ENCODE results near the gene PRLH.
"Not testable (repeated sequence)": the region's sequence is repeated elsewhere in the genome, so short reads cannot be mapped to it uniquely, and the experiment has no call there.

The PRLH gene

DNA sequence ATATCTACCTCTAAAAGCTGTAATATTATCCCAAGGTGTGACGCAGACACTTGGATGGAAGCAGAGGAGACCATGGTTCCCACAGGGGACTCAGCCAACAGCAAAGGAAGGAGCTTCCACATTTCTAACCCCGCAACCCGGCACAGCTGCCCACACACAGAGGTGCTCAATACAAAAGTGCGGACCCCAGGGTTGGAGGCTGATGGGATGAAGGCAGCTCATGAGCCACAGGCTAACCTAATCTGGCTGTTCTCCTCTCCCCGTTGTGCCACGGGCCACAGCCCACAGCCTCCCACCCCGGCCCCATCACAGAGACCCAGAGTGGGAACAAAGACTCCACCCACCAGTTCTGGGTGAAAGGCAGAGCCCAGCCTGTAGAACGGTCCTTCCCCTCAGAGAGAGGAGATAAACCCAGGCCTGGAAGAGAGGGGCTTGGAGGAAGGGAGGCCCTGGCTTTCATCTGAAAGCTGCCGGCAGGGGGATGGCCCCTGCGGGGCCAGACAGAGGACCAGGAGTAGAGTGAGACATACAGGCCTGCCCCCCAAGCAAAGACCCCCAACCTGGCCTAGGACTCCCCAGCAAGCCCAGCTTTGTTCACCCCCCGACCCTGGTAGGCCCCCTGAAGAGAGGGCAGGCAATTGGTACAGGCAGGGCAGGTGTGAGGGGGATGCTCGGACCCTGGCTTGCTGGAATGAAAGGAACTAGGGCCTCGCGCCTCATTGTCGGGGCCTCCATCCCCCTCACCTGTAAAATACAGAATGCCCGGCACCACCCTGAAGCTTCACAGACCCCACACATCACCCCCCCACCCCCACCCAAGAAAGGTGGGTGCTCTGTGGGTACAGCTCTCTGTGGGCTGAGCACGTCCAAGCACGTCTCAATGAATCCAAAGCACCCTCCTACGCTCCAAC is 17.3 kb downstream of the PRLH start:
- DNase-seq, result no peak

DNA sequence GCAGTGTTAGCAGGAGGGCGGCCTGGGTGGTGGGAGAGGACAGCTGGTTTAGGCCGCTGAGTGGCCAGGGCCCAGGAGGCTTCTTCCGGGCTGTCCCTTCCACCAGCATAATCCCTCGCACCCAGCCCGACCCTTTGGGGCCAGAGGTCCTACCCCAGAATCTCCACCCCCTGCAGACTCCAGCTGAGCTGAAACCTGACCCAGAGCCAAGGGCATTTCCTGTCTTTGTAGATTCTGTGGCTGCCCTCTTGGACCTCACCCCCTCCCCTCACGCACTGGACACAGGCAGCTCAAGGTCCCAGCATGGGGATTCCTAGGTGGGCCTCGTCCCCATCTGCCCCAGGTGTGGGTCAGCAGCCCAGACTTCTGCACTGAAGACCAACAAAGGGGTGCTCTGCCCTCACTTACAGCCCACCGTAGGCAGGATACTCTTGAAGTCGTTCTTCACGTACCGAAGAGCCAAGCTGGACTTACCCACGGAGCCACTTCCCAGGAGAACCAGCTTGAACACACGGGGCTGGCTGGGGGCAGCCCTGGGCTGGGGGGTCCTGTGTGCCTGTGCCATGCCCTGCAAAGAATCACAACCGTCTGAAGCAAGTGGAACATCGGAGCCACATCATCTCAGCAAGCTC is 19.3 kb downstream of the PRLH start:
- no peak for DNase-seq

DNA sequence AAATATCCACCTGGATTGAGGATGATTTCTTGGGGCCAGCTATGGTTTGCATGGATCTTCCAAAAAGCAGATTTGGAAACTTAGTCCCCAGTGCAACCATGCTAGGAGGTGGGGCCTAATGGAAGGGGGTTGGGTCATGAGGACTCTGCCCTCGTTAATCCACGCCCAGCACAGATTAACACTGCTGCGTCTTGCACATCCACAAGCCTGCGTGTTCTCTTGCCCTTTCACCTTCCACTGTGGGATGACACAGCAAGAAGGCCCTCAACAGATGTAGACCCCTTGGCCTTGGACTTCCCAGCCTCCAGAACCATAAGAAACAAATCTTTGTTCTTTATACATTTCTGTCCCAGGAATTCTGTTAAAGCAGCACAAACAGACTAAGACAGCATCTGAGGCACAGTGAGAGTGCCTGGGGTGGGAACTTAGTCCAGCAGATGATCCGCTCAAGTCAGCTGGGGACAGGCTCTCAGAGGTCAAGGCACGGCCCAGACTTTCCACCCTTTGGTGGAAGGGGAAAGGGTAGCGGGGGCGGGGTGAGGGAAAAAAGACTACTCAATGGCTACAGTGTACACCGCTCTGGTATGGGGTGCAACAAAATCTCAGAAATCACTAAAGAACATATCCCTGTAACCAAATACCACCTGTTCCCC is 21.8 kb downstream of the PRLH start:
- DNase-seq, result no peak

DNA sequence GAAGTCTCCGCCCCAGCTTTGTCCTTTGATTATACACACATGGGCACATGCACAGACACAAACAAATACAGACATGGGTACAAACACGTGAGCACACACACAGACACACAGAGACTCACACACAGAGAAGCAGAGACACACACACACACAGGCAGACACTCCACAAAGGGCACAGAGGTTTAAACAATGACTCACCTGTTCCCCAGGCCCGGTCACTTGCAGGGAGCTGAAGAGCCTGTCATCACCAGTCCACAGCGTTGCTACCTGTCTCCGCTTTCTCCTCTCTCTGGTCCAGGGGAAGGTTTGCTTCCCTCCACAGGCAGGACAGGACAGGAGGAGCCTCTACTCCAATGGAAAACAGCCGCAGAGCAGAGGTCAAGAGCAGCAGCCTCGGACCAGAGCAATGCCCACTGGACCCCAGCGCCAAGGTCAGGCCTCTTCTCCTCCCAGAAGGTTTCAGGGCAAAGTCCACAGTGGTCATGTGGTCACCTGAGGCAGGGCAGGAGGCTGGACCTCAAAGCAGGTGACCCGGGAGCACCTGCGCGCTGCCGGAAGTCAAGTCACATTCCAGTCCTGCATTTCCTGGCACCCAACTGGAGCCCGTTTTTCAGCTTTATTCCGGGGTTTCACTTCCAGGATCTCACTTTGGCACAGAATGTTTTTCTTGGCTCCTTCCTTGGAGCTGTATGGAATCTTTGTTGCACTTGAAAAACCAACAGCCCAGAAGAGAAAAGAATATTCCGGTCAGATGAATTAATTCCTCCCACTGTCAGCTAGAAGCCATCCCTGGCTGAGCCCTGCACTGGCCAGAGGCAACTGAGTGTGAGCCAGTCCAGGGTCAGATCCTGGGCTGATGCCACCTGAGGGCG is 24.1 kb downstream of the PRLH start, which contains the start of gene RAB17:
RAB17 (minus strand) TSS at position 463 of the 869 bp plus-strand sequence. CDS start 4,580 bp downstream, outside the sequence.
- peak; percentile 50 for DNase-seq

DNA sequence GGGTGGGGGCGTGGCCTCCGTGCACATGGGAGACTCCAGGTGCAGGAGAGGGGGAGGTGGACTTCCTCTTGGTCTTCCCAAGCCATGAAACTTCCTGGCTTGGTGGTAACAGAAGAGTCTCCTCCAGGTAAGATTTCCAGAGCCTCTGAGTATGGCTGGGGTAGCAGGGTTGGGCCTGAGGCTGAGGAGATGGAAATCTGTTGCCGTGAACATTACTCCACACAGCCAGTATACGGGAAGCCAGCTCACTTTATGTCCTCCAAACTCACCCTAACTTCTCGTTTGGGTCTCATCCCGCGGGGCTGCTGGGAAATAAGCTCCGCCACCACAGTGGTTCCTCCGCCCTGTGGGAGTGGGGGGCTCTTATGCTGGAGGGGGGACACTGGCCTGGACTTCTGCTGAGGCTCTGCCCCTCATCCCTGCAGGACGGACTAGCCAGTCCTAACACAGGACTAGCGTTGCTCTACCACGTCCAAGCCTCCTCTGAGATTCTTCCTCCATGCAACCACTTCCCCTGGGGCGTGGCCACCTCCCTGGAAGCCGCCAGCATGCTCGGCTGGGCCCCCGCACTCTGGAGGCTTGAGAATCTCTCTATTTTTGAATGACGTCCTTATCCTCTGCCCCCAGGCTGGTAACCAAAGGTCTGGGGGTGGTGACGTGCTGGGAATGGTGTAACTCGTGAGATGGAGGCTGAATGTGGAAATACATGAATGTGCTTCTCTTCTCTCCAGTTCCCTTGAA is 24.9 kb downstream of the PRLH start:
- DNase-seq, result no peak

DNA sequence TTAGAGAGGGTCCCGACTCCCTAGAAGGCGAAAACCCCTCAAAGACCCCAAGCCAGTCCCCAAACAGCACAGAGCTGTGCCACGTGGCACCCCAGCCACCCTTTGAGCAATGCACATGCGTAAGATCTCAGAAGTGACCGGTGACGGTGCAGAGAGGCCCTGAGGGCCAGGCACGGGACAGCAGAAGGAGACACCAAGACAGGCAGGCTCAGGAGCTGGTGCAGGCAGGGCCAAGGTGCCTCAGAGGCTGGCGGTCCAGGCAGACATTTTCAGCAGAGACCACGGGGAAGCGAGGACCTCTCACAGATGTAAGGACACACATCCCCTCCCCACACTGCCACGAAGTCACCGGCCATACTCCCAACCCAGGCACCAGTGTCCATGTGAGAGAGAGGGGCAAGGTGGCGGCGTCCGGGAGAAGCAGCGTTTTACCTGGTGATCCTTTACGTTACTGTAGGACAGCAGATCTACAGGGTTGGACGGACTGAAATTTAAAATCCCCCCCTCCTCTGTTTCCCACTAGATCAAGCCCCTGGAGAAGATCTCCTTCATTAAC is 26.1 kb downstream of the PRLH start:
- no peak for DNase-seq

DNA sequence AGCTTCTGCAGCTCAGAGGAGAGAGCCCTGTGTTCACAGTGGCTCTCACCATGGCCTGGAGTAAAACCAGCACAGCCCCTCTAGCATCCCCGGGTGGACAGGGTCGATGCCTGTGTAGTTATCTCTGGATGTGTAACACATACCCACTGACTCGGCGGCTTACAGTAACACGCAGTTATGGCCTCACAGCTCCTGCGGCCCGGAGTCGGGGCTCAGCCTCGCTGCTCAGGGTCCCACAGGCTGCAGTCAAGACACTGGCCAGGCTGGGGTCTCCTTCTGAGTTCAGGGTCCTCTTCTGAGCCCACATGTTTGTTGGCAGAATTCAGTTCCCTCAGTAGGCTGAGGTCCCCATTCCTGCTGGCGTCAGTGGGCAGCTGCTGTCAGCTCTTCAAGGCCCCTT is 26.7 kb downstream of the PRLH start:
- no peak for DNase-seq

DNA sequence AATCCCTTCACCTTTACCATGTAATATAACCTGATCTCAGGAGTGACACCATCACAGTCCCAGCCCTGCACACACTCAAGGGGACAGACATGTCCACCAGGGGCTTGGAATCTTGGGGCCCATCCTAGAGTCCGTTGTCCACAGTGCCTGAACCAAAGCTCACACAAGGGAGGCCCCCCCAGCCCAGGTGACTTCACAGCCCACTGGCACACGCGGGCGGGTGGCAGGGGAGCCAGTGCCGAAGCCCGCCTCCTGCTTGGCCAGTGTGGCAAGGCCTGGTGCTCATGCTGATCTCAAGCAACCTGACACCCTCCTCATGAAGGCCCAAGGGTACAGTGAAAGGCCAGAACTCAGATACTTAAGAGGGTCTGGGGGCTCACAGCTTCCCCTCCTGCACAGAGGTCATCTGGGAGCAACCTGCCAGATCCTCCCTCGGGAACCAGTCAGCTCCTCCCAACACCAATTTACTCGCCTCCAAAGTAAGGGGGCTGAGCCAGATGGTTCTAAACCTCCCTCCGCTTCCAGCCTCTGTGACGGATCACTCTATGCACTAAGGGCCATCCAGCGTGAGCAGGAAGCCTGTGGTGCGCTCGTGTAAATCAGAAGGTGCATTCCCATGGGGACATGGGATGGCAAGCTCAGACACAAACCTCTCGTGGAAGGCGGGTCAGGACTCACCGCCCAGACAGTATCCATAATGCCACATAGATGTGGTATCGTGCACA is 27.4 kb downstream of the PRLH start:
- DNase-seq, result no peak

DNA sequence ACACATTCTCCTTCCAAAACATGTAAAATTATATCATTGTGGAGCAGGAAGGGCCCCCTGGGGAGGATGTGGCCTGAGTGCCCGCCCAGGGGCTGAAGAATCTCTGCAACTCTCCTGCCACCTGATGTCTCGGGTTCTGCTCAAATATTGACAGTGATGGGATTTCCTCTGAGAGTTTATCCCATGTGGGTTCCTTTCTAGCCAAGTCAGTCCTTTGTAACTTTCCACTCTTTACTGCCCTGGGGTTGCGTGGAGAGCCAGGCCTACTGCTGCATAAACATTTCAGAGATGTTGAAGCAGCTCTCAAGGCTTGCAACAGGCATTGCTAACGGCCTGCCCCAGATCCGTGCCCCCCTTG is 28.1 kb downstream of the PRLH start:
- DNase-seq, result no peak

DNA sequence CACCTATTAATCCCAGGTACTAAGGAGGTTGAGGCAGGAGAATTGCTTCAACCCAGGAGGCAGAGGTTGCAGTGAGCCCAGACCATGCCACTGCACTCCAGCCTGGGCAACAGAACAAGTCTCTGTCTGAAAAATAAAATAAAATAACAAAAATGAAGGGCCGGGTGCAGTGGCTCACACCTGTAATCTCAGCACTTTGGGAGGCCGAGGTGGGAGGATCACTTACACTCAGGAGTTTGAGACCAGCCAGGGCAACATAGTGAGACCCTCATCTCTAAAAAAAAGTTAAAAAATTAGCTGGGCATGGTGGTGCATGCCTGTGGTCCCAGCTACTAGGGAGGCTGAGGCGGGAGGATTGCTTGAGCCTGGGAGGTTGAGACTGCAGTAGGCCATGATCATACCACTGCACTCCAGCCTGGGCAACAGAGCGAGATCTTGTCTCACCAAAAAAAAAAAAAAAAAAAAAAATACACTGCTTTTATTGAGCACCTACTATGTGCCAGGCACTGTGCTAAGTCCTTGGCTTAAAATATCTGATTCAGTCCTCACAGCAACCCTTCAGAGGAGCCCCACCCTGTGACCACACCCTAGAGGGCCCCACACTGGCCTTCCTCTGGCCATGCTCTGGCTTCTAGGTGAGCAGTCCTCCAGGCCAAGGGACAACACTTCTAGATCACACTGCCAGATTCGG is 29.6 kb downstream of the PRLH start:
- not testable (repeated sequence) for DNase-seq

DNA sequence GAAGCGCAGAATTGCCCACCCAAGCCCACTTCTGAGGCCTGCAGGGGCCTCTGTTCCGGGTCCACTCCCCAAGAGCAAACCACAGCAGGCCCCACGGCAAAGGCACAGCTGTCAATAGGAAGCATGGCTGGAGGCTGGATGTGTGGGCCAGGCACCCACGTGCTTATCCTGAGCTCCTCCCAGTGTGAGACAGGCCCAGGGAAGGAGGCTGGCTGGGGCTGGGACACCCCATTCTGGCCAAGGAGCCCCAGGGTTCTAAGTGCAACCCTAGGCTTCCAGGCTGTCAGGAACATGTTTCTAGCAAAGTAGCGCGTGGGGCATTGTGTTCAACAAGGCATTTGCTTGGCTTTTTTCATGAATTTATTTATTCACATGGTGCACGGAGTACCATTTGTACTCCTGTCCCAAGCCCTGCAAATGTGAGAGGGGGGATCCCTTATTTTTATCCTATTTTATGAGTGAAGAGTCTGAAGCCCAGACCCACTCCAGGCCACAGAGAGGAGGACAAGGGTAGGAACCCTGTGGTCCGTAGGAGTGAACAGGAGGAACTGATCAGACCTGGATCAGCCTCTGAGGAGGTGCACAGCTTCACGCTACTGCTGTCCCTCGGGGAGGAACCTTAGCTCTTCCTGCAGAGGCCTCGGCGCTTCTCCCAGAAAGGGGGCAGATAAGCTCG is 30.3 kb downstream of the PRLH start:
- no peak for DNase-seq

DNA sequence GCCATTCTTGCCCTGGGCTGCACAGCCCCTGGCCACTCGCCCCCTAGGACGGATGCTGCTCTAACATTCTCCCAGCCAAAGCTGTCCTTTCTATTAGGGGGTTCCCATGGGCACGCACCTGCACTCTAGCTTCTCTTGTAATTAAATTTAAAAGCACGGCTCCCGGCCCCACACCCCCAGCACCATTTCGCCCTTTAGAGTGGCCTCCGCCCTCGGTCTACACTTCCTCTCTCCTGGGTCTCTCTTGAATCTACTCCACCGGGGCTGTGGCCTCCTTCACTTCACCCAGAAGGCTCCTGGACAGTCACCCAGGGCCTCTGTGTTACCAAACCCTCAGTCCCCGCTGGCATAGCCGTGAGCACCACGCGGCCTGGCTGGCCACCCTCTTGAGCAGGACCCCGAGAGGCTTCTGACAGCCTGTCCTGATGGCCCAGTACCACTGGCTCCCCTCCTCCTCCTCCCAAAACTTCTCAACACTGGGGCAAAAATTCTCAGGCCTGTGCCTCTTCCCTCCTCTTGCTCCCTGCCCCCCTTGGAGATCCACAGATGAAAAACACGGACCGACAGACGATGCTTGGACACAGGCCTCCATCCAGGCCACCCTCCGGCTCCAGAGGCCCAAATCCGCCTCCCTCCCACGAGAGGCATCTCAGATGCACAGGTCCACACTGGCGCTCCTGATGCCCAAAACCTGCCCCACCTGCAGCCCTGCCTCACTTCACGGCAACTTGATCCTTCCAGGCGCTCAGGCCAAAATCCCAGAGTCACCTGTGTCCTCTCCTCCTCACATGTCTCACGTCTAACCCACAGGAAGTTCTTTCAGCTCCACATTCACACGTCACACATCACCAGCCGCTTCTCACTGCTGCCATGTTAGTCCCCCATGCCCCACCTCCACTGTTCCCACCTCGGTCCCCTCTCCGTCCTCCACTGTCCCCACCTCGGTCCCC is 31.1 kb downstream of the PRLH start:
- DNase-seq, result no peak

DNA sequence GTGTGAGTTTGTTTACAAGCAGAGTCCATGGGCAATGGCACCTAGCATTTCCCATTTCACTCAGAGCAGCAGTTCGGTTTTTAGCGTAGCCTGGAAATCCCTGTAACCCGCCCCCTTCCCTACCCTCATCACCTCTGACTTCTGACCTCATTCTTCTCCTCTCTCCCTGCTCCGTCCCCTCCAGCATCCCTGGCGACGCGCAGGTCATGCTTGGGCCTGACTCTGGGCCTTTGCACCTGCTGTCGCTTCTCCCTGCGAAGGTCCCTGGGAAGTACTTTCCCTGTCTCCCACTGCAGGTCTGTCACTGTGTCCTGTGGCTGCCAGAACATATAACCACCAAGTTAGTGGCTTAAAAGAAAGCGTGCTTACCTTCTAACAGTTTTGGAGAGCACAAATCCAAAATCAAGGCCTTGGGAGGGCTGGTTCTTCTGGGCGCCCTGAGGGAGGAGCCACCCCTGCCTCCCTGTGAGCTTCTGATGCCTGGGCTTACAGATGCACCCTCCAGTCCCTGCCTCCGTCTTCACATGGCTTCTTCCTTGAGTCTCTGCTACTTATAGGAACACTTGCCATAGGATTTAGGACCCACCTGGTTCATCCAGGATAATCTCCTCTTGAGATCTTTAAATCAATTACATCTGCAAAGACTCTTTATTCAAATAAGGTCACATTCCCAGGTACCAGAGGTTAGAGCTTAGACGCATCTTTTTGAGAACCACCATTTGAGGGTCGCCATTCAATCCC is 32.3 kb downstream of the PRLH start:
- DNase-seq, result no peak

DNA sequence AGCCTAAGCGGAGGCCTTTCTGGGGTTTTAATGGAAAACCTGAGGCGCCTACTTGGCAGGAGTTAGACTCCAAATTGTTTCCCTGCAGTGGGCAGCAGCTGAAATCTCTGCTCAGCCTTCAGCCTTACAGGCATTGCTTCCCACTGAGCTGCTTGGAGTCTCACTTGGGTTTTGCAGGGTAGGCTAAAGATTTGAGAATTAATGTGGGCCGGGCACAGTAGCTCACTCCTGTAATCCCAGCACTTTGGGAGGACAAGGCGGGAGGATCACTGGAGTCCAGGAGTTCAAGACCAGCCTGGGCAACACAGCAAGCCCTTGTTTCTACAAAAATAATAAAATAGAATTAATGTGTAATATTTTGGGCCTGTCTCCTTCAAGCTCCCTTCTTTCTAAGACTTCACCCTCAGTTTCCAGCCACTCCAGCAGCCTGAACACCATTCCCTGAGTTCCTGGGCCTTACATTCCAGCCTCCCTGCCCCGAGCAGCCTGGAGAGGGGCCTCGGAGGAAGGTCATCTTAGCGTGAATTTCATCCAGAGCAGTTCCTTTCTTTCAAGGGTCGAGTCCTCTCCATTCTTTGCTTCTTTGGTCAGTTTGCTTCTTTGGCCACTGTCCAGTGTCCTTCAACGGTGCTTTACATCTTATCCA is 33.2 kb downstream of the PRLH start:
- DNase-seq, result no peak

DNA sequence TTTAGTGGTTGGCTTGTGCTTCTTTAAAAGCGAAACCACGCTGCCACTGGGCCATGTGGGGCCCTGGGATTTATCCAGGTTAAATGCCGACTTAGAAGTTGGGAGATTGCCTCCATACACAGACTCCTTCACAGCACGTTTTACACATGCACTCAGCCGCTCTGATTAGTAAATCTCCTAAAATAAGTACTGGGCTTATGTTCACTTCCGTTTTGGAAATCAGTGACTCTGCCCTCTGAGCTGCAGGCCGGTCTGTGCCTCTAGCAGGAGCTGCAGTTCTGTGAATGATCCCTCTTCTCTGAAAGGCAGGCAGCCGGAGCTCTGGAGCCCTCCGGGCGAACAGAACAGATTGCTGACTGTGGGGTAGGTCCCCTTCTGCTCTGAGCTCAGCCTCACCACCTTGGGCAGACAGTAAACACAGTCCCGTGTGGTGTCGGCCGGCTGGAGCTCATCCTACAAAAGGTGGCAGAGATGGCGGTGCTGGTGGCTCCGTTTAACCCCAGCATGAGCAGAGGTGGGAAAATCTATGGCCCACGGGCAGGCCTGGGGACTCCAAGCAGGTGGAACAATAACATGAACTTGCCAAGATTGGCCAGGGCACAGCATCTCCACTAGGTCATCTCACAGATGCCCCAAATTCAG is 34.0 kb downstream of the PRLH start:
- no peak for DNase-seq

DNA sequence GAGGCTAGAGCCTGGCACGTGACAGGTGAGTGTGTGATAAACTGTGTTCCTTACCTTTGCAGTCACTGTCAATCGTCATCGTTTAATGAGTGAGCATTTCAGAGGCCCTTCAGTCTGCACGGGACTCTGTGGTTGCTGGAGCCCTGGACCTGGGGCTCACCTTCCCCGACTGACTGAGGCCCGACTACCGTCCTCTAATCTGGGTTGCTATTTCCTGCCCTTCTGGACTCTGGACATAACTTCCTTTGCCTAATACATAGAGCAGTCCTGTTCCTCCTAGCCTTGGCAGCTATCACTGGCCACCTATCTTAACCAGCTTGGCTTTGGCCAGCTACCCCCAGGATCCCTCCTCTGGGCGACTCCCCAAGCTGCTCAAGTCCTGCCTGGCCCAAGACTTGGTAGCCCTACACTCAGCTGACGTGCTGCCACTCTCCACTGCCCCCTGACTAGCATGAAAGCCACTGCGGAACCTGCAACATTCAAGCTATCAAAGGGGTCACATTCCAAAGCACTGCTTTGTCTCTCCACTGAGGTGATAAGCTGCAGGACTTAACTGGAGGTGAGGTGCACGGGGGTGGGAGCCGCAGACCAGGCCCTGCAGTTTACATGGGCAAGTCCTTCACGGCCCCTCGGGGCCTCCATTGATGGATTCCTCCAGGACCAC is 35.2 kb downstream of the PRLH start:
- no peak for DNase-seq

All from NCI-H510A (cell line).